IgD-negative memory B cell (primary cell): ENCODE data around the gene MYCBP. TPM values are rescaled to one million over a fixed set of nuclear protein-coding genes. Genes with fewer than 3 reads are reported as not detected.

Experiments
- H3K27ac Mint-ChIP-seq, 3 donors: one replicate each; pipeline ENCODE4 v1.8.0; 2020 to 2022; ENCODE audit warnings: mild to moderate bottlenecking in 3 of 3, mixed read lengths in 3 of 3, moderate library complexity in 1 of 3
- H3K27me3 Mint-ChIP-seq: one replicate; pipeline ENCODE4 v1.8.0; 2021; ENCODE audit warnings: mixed read lengths
- H3K36me3 Mint-ChIP-seq: one replicate; pipeline ENCODE4 v1.8.0; 2020; ENCODE audit warnings: mild to moderate bottlenecking, mixed read lengths
- H3K4me1 Mint-ChIP-seq, 3 donors: one replicate each; pipeline ENCODE4 v1.8.0; 2020 to 2022; ENCODE audit warnings: mixed read lengths in 3 of 3, mild to moderate bottlenecking in 1 of 3
- H3K4me3 Mint-ChIP-seq, 4 donors: one replicate each; pipeline ENCODE4 v1.8.0; 2020 to 2022; ENCODE audit warnings: mild to moderate bottlenecking in 4 of 4, mixed read lengths in 4 of 4, moderate library complexity in 3 of 4
- H3K9me3 Mint-ChIP-seq, 3 donors: one replicate each; pipeline ENCODE4 v1.8.0; 2020 to 2021; ENCODE audit warnings: mixed read lengths in 3 of 3, mild to moderate bottlenecking in 1 of 3
- polyA plus RNA-seq: library from polyadenylated mRNA; unstranded; fragments of 300-500 nt; fragmentation: Illumina TruSeq; gene quantifications from one replicate; pipeline ENCODE4 v1.2.3, GENCODE V29; 2021

MYCBP gene
- polyA plus RNA-seq, 1 donor from 2014 or later = 35.6 TPM

- Mint-ChIP-seq H3K9me3 (no peaks in the 10 kb centered on the region), H3K4me3 (no peak overlapping the region), H3K27ac (no peak overlapping the region), H3K27me3 (peaks cover 46% of the 10 kb centered on the region), H3K36me3 (peaks cover 2% of the 10 kb centered on the region), H3K4me1 (peaks cover 2 to 5% (median 4%) of the 10 kb centered on the region in 3 donors)
Observed at GRCh38 chr1:38819516-38819915, 53.6 kb downstream of the MYCBP start.

GRCh38 chr1:38819040-38819439 lies 54.1 kb downstream of the MYCBP start:
- Mint-ChIP-seq H3K27ac (no peak overlapping the region), H3K27me3 (peaks cover 47% of the 10 kb centered on the region), H3K4me1 (peaks cover 2 to 8% (median 5%) of the 10 kb centered on the region in 3 donors), H3K36me3 (peaks cover 2% of the 10 kb centered on the region), H3K9me3 (no peaks in the 10 kb centered on the region), H3K4me3 (peak overlapping the region in 2 of 4 donors; percentile 36 to 41)

- no peak overlapping the region for H3K27ac Mint-ChIP-seq
- H3K4me3 Mint-ChIP-seq = no peak overlapping the region
- peaks cover 49% of the 10 kb centered on the region for H3K27me3 Mint-ChIP-seq
Observed at GRCh38 chr1:38818175-38818976, 54.8 kb downstream of the MYCBP start.

GRCh38 chr1:38817267-38818174 lies 55.6 kb downstream of the MYCBP start:
- H3K36me3 Mint-ChIP-seq = peaks cover 2% of the 10 kb centered on the region
- peaks cover 2 to 8% (median 5%) of the 10 kb centered on the region in 3 donors for H3K4me1 Mint-ChIP-seq
- H3K27me3 Mint-ChIP-seq = peaks cover 57% of the 10 kb centered on the region
- peak overlapping the region in 2 of 4 donors; percentile 68 to 84 for H3K4me3 Mint-ChIP-seq
- H3K27ac Mint-ChIP-seq = peak overlapping the region in 1 of 3 donors; percentile 27
- H3K9me3 Mint-ChIP-seq = no peaks in the 10 kb centered on the region

More at GRCh38 chr1:38818175-38818976, 54.8 kb downstream of the MYCBP start:
- H3K4me1 Mint-ChIP-seq = peaks cover 2 to 8% (median 5%) of the 10 kb centered on the region in 3 donors
- H3K36me3 Mint-ChIP-seq = peaks cover 2% of the 10 kb centered on the region
- no peaks in the 10 kb centered on the region for H3K9me3 Mint-ChIP-seq

GRCh38 chr1:38815903-38816627 lies 57.1 kb downstream of the MYCBP start:
- Mint-ChIP-seq H3K4me3 (no peak overlapping the region), H3K27me3 (peaks cover 56% of the 10 kb centered on the region), H3K27ac (no peak overlapping the region), H3K36me3 (peaks cover 2% of the 10 kb centered on the region), H3K4me1 (peaks cover 4 to 8% (median 5%) of the 10 kb centered on the region in 3 donors), H3K9me3 (no peaks in the 10 kb centered on the region)

- peaks cover 4 to 8% (median 5%) of the 10 kb centered on the region in 3 donors for H3K4me1 Mint-ChIP-seq
- H3K27ac Mint-ChIP-seq = no peak overlapping the region
- H3K36me3 Mint-ChIP-seq = peaks cover 2% of the 10 kb centered on the region
- no peaks in the 10 kb centered on the region for H3K9me3 Mint-ChIP-seq
- H3K27me3 Mint-ChIP-seq = peaks cover 63% of the 10 kb centered on the region
- H3K4me3 Mint-ChIP-seq = no peak overlapping the region
Observed at GRCh38 chr1:38814984-38815464, 58.1 kb downstream of the MYCBP start.

- H3K4me3 Mint-ChIP-seq = peak overlapping the region in 1 of 4 donors; percentile 7
- H3K27me3 Mint-ChIP-seq = peaks cover 64% of the 10 kb centered on the region
Observed at GRCh38 chr1:38814444-38814983, 58.6 kb downstream of the MYCBP start.

GRCh38 chr1:38812981-38813380 lies 60.2 kb downstream of the MYCBP start:
- no peak overlapping the region for H3K4me3 Mint-ChIP-seq
- peaks cover 2% of the 10 kb centered on the region for H3K36me3 Mint-ChIP-seq
- H3K27ac Mint-ChIP-seq = no peak overlapping the region
- peaks cover 3 to 4% (median 4%) of the 10 kb centered on the region in 3 donors for H3K4me1 Mint-ChIP-seq
- H3K9me3 Mint-ChIP-seq = no peaks in the 10 kb centered on the region
- peaks cover 58% of the 10 kb centered on the region for H3K27me3 Mint-ChIP-seq

More at GRCh38 chr1:38814444-38814983, 58.6 kb downstream of the MYCBP start:
- H3K27ac Mint-ChIP-seq = no peak overlapping the region
- peaks cover 2% of the 10 kb centered on the region for H3K36me3 Mint-ChIP-seq
- no peaks in the 10 kb centered on the region for H3K9me3 Mint-ChIP-seq
- peaks cover 4 to 5% (median 4%) of the 10 kb centered on the region in 3 donors for H3K4me1 Mint-ChIP-seq

Other genes with a start within 250 kb of the MYCBP start
- gene RRAGC, start 13.6 kb downstream of the MYCBP start, polyA plus RNA-seq = 10.6 TPM
- not detected for gene GJA9, start 8.2 kb upstream of the MYCBP start, polyA plus RNA-seq
- not detected for gene RHBDL2, start 68.5 kb upstream of the MYCBP start, polyA plus RNA-seq
- 75.8 TPM for gene AKIRIN1, start 117.9 kb upstream of the MYCBP start, polyA plus RNA-seq
- 312 TPM for gene NDUFS5, start 153.0 kb upstream of the MYCBP start, polyA plus RNA-seq